Endothelial cell of umbilical vein (primary cell): Measurements from ENCODE around the gene SMAD6. TPM values are rescaled to one million over a fixed set of nuclear protein-coding genes. Genes with fewer than 3 reads are reported as not detected.

Source experiments
- BruUV-seq: library from RNA; stranded (reverse); fragments of 400-500 nt; replicated peaks from 2 replicates; lab custom pipeline; 2021; lab: Mats Ljungman, UMichigan
- CTCF ChIA-PET: fragments of 300-600, 350-600 bp; sonication (Branson Sonifier 250); formaldehyde crosslinking; loops from one replicate; lab custom pipeline; 2021; ENCODE audit warnings: antibody characterized with exemption, inconsistent platforms; lab: Charles Lee
- POLR2A ChIA-PET: fragments of 300-600, 350-600 bp; sonication (Branson Sonifier 250); formaldehyde crosslinking; loops from one replicate; lab custom pipeline; 2021; ENCODE audit warnings: antibody characterized with exemption, inconsistent platforms; lab: Charles Lee
- DNase-seq: peaks from one replicate; pipeline ENCODE4 v3.0.0-alpha.2; 2011; ENCODE audit warnings: low read depth, low spot score
- FAIRE-seq: peaks from 2 replicates; lab custom pipeline; 2011; peaks lifted over from hg19 to GRCh38; lab: Jason Lieb, UNC
- H2AFZ ChIP-seq: 2 replicates; pipeline ENCODE4 v1.6.0; 2012; ENCODE audit warnings: low read depth, low read length, control low read depth, inconsistent platforms
- H3K27ac ChIP-seq: 2 replicates; pipeline ENCODE4 v1.5.1; 2011; ENCODE audit warnings: low read depth, mild to moderate bottlenecking, control low read depth, low read length, moderate library complexity; ENCODE audit not compliant: insufficient read depth
- H3K27me3 ChIP-seq, 2 experiments: 2 replicates each; pipeline versions ENCODE4 v1.6.0 to v1.6.1; 2011; ENCODE audit warnings: low read length in 2 of 2, mixed read lengths in 1 of 2; ENCODE audit not compliant: control insufficient read depth in 2 of 2, insufficient read depth in 2 of 2
- H3K36me3 ChIP-seq, 2 experiments: 2 replicates in 1 of 2; 3 replicates in 1 of 2; pipeline ENCODE4 v1.5.1; 2011; ENCODE audit warnings: low read length in 2 of 2, mild to moderate bottlenecking in 1 of 2, moderate library complexity in 1 of 2; ENCODE audit not compliant: control insufficient read depth in 2 of 2, insufficient read depth in 2 of 2; ENCODE audit errors: extremely low read depth in 1 of 2
- H3K4me1 ChIP-seq: 3 replicates; pipeline ENCODE4 v1.5.1; 2011; ENCODE audit warnings: mild to moderate bottlenecking, low read length; ENCODE audit not compliant: control insufficient read depth, insufficient read depth; ENCODE audit errors: extremely low read depth
- H3K4me2 ChIP-seq: 2 replicates; pipeline ENCODE4 v1.6.1; 2011; ENCODE audit warnings: low read length, control low read depth, mixed read lengths; ENCODE audit not compliant: insufficient read depth
- H3K4me3 ChIP-seq, 3 experiments: fragments of 200-600 bp in 1 of 3; sonication (generic), shearing (Covaris generic) in 1 of 3; replicated peaks in 1 of 3; 2 replicates each; pipeline ENCODE4 v1.5.1; 2011 to 2016; ENCODE audit warnings: control low read depth in 3 of 3, low read length in 3 of 3, mild to moderate bottlenecking in 2 of 3, inconsistent platforms in 1 of 3, low read depth in 1 of 3, moderate library complexity in 1 of 3; ENCODE audit not compliant: insufficient read depth in 1 of 3
- H3K79me2 ChIP-seq: 2 replicates; pipeline ENCODE4 v1.6.0; 2012; ENCODE audit warnings: low read length, inconsistent platforms; ENCODE audit not compliant: control insufficient read depth, insufficient read depth
- H3K9ac ChIP-seq: replicated peaks from 2 replicates; pipeline ENCODE3; 2011; ENCODE audit warnings: low read length, control low read depth; ENCODE audit not compliant: insufficient read depth; ENCODE audit errors: extremely low read depth
- H3K9me1 ChIP-seq: replicated peaks from 3 replicates; pipeline ENCODE4 v1.6.0; 2011; ENCODE audit warnings: mild to moderate bottlenecking, low read length; ENCODE audit not compliant: control insufficient read depth, insufficient read depth; ENCODE audit errors: extremely low read depth
- H3K9me3 ChIP-seq: replicated peaks from 2 replicates; pipeline ENCODE4 v1.5.1; 2012; ENCODE audit warnings: low read length, inconsistent platforms; ENCODE audit not compliant: control insufficient read depth, insufficient read depth
- H4K20me1 ChIP-seq: replicated peaks from 2 replicates; pipeline ENCODE3; 2011; ENCODE audit warnings: mild to moderate bottlenecking, low read length; ENCODE audit not compliant: control insufficient read depth, insufficient read depth; ENCODE audit errors: extremely low read depth
- EZH2 ChIP-seq: IDR thresholded peaks from 2 replicates; pipeline ENCODE4 v1.6.1; 2012; ENCODE audit warnings: borderline replicate concordance, low read depth, mild to moderate bottlenecking, moderate library complexity, low read length, inconsistent platforms; ENCODE audit not compliant: severe bottlenecking
- FOS ChIP-seq: IDR thresholded peaks from 2 replicates; pipeline ENCODE4 v1.6.1; 2011; ENCODE audit warnings: mild to moderate bottlenecking, low read length, moderate library complexity, borderline replicate concordance; ENCODE audit not compliant: insufficient read depth
- GATA2 ChIP-seq: IDR thresholded peaks from 2 replicates; pipeline ENCODE4 v1.7.0; 2011; ENCODE audit warnings: low read depth, mild to moderate bottlenecking, moderate library complexity, mixed read lengths, low read length; ENCODE audit not compliant: insufficient read length, insufficient read depth
- JUN ChIP-seq: IDR thresholded peaks from 2 replicates; pipeline ENCODE4 v1.6.1; 2011; ENCODE audit warnings: borderline replicate concordance, low read depth; ENCODE audit not compliant: insufficient read length, insufficient read depth
- MYC ChIP-seq: IDR thresholded peaks from one replicate; pipeline ENCODE4 v1.6.1; 2011; ENCODE audit warnings: mild to moderate bottlenecking, low read depth, low read length
- POLR2A ChIP-seq: IDR thresholded peaks from 2 replicates; pipeline ENCODE4 v1.6.1; 2012; ENCODE audit warnings: low read depth, mild to moderate bottlenecking, control low read depth, low read length
- dilution Hi-C: fragments of 300-500 bp; cut with MboI; formaldehyde crosslinking; loops from one replicate; pipeline ENCODE4 v1.15.0; 2019; ENCODE audit warnings: low sequenced_read_pairs; ENCODE audit not compliant: extremely low pct_ligation_motif_present
- intact Hi-C: fragments of 100-400 bp; cut with micrococcal nuclease; formaldehyde crosslinking; loops from one replicate; pipeline ENCODE4 v1.10.0; 2022
- polyA plus RNA-seq, 4 experiments: library from polyadenylated mRNA; depleted of rRNA in 3 of 4; stranded (reverse) in 3 of 4; unstranded in 1 of 4; fragments of >200 nt; gene quantifications; 2 replicates each; pipeline versions ENCODE4 v1.2.1 to v1.2.3, GENCODE V29; 2011 to 2012; ENCODE audit warnings: missing spikeins in 1 of 4
- total RNA-seq: library from RNA; stranded (reverse); gene quantifications from 2 replicates; pipeline ENCODE4 v1.2.3, GENCODE V29; 2021
- TF ChIP-seq, protein P1 (sequence below): IDR thresholded peaks from 2 replicates; pipeline ENCODE4 v1.6.1; 2011; ENCODE audit not compliant: insufficient read depth, insufficient read length
- TF ChIP-seq, protein P2 (sequence below), 2 donors: IDR thresholded peaks; 1 replicate in 1 of 2; 2 replicates in 1 of 2; pipeline ENCODE4 v1.5.1; 2011; ENCODE audit warnings: low read length in 2 of 2, mild to moderate bottlenecking in 2 of 2, moderate library complexity in 2 of 2, control low read depth in 1 of 2, inconsistent platforms in 1 of 2, low read depth in 1 of 2; ENCODE audit not compliant: insufficient read depth in 1 of 2; ENCODE audit errors: extremely low read depth in 1 of 2

The SMAD6 gene
- total and polyA plus RNA-seq, 2 donors (not counting 3 experiments of a cell fraction or from before 2014, with no cell fraction given): 7.3 to 12.5 TPM

DNA sequence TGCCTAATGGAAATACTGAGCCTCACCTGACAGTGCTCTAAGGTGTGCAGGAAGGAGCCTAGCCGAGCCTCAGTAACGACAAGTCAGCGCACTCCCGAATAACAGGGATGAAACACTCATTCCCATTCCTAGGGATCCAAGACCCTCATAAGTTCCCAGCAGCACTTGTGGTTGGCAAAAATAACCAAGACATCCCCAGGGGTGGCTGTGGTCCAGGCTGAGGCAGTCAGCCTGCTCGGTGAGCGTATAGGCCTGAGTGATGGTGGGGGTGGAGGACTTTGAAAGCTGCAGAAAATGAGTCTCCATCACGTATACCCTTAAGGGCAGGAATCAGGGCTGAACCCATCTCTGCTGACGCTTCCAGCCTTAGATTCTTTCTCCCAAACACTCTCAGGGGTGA is 120.1 kb downstream of the SMAD6 start:
- no peak for TF ChIP-seq FOS
- Histone ChIP-seq H3K36me3 (no peaks in the 10 kb centered on the region), H2AFZ (no peak overlapping the region), H3K4me3 (no peak overlapping the region), H4K20me1 (no peaks in the 10 kb centered on the region), H3K9me1 (no peaks in the 10 kb centered on the region), H3K27ac (no peak overlapping the region), H3K4me1 (no peaks in the 10 kb centered on the region), H3K9ac (no peak overlapping the region), H3K79me2 (no peaks in the 10 kb centered on the region), H3K4me2 (no peak overlapping the region), H3K9me3 (no peaks in the 10 kb centered on the region), H3K27me3 (no peaks in the 10 kb centered on the region)
- no TSS peak for BruUV-seq
- intact Hi-C loops (no loop called here), dilution Hi-C loops (no loop called here)
- DNase-seq (no peak), FAIRE-seq (no peak)
- CTCF ChIA-PET: interaction anchor here (1.5 kb wide), 1 partner anchor 30 kb away, joined by 6 read pairs; no protein-coding TSS in a partner anchor
- POLR2A ChIA-PET: no interaction called here

DNA sequence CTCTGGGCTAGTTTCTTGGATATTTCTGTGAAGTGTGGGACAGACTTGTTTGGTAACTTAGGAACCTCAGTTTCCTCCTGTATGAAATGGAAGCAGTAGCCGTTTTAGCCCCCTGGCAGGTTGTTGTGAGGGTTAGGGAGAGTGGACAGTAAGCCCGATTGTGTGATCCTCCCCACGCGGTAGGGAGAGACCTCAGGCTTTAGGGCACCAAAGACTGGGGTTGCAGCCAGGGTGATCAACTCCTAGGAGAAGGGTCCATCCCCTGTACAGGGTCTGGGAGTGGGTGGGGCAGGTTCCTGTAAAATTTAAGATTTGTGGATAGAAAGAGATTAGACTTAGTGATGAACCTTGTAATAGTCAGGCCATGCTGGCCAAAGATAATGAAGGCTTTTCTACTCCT is 120.5 kb downstream of the SMAD6 start:
- dilution Hi-C loops (no loop called here), intact Hi-C loops (no loop called here)
- DNase-seq: no peak
- no peak overlapping the region for H3K9ac ChIP-seq
- H3K9me1 ChIP-seq: no peaks in the 10 kb centered on the region
- H3K4me1 ChIP-seq: no peaks in the 10 kb centered on the region
- H3K36me3 ChIP-seq: no peaks in the 10 kb centered on the region
- H3K4me2 ChIP-seq: no peak overlapping the region
- H3K79me2 ChIP-seq: no peaks in the 10 kb centered on the region
- no peaks in the 10 kb centered on the region for H3K9me3 ChIP-seq
- ChIA-PET POLR2A (no interaction called here), CTCF (interaction anchor here (1.2 kb wide), 1 partner anchor 17 kb away, joined by 4 read pairs; no protein-coding TSS in a partner anchor)
- H3K27me3 ChIP-seq: no peaks in the 10 kb centered on the region
- BruUV-seq: no TSS peak
- no peak overlapping the region for H2AFZ ChIP-seq
- no peaks in the 10 kb centered on the region for H4K20me1 ChIP-seq
- no peak overlapping the region for H3K4me3 ChIP-seq
- no peak for TF ChIP-seq EZH2
- TF ChIP-seq MYC: no peak
- no peak for TF ChIP-seq FOS
- no peak for TF ChIP-seq JUN
- TF ChIP-seq, protein P1, sequence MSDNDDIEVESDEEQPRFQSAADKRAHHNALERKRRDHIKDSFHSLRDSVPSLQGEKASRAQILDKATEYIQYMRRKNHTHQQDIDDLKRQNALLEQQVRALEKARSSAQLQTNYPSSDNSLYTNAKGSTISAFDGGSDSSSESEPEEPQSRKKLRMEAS: no peak
- TF ChIP-seq, protein P2, sequence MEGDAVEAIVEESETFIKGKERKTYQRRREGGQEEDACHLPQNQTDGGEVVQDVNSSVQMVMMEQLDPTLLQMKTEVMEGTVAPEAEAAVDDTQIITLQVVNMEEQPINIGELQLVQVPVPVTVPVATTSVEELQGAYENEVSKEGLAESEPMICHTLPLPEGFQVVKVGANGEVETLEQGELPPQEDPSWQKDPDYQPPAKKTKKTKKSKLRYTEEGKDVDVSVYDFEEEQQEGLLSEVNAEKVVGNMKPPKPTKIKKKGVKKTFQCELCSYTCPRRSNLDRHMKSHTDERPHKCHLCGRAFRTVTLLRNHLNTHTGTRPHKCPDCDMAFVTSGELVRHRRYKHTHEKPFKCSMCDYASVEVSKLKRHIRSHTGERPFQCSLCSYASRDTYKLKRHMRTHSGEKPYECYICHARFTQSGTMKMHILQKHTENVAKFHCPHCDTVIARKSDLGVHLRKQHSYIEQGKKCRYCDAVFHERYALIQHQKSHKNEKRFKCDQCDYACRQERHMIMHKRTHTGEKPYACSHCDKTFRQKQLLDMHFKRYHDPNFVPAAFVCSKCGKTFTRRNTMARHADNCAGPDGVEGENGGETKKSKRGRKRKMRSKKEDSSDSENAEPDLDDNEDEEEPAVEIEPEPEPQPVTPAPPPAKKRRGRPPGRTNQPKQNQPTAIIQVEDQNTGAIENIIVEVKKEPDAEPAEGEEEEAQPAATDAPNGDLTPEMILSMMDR (IDR thresholded peaks at IDR 0.05; ENCODE audit: extremely low read depth in 1 of 2, insufficient read depth in 1 of 2, low read depth in 1 of 2, low read length in 2 of 2): no peak
- TF ChIP-seq GATA2: no peak
- TF ChIP-seq POLR2A: no peak
- no peak for FAIRE-seq
- H3K27ac ChIP-seq: no peak overlapping the region
